GM12878 (cell line): ENCODE results near the gene CEACAM8.

Experiments used
- RUNX3 ChIP-seq: IDR thresholded peaks from 2 replicates; pipeline ENCODE4 v1.6.1; 2012; ENCODE audit warnings: low read length, inconsistent platforms
- SIX5 ChIP-seq: IDR thresholded peaks from 2 replicates; pipeline ENCODE4 v1.6.1; 2011; ENCODE audit warnings: mild to moderate bottlenecking, low read depth, low read length, moderate library complexity; ENCODE audit not compliant: severe bottlenecking

- TF ChIP-seq RUNX3 (no peak), SIX5 (no peak)
These were observed 60.3 kb downstream of the CEACAM8 start for GRCh38 chr19:42534391-42534790.
